CD4-positive, alpha-beta memory T cell (primary cell): ENCODE measurements around the gene TMEM237. TPM values are rescaled to one million over a fixed set of nuclear protein-coding genes. Genes with fewer than 3 reads are reported as not detected.
"Not testable (repeated sequence)": the region's sequence is repeated elsewhere in the genome, so short reads cannot be mapped to it uniquely, and the experiment has no call there.

Experiments used
- CTCF ChIA-PET: fragments of 350-600 bp; sonication (Branson Sonifier 250); formaldehyde crosslinking; loops from one replicate; lab custom pipeline; 2021; ENCODE audit warnings: inconsistent platforms; ENCODE audit not compliant: partially characterized antibody; lab: Charles Lee
- POLR2A ChIA-PET: fragments of 350-600 bp; sonication (Branson Sonifier 250); formaldehyde crosslinking; loops from one replicate; lab custom pipeline; 2021; ENCODE audit not compliant: partially characterized antibody; lab: Charles Lee
- DNase-seq, 5 donors: peaks; one replicate each; pipeline versions ENCODE4 v3.0.0 to v3.0.0-alpha.2; 2020 to 2022; ENCODE audit warnings: mixed read lengths in 1 of 5
- H3K27ac ChIP-seq: one replicate; pipeline ENCODE4 v1.7.0; 2013; ENCODE audit warnings: low read depth, low read length
- H3K27me3 ChIP-seq: 2 replicates; pipeline ENCODE4 v1.7.0; 2013; ENCODE audit warnings: mild to moderate bottlenecking, low read length, moderate library complexity; ENCODE audit not compliant: insufficient read depth
- H3K36me3 ChIP-seq: 2 replicates; pipeline ENCODE4 v1.7.0; 2013; ENCODE audit warnings: mild to moderate bottlenecking, low read length, moderate library complexity; ENCODE audit not compliant: insufficient read depth
- H3K4me1 ChIP-seq: 2 replicates; pipeline ENCODE4 v1.7.0; 2013; ENCODE audit warnings: mild to moderate bottlenecking, low read length, moderate library complexity; ENCODE audit not compliant: insufficient read depth
- H3K4me3 ChIP-seq, 2 donors: one replicate each; pipeline ENCODE4 v1.7.0; 2013; ENCODE audit warnings: low read length in 2 of 2, mild to moderate bottlenecking in 1 of 2
- H3K9me3 ChIP-seq, 2 donors: one replicate each; pipeline ENCODE4 v1.7.0; 2013; ENCODE audit warnings: low read length in 2 of 2, control low read depth in 1 of 2; ENCODE audit not compliant: control insufficient read depth in 1 of 2
- H3K27ac Mint-ChIP-seq, 7 donors: one replicate each; pipeline ENCODE4 v1.8.0; 2020 to 2021; ENCODE audit warnings: mixed read lengths in 7 of 7, mild to moderate bottlenecking in 6 of 7, inconsistent platforms in 3 of 7, moderate library complexity in 3 of 7
- H3K27me3 Mint-ChIP-seq, 2 donors: one replicate each; pipeline ENCODE4 v1.8.0; 2020 to 2021; ENCODE audit warnings: mixed read lengths in 2 of 2
- H3K36me3 Mint-ChIP-seq, 2 donors: one replicate each; pipeline ENCODE4 v1.8.0; 2020 to 2021; ENCODE audit warnings: mixed read lengths in 2 of 2, inconsistent platforms in 1 of 2, mild to moderate bottlenecking in 1 of 2
- H3K4me1 Mint-ChIP-seq, 4 donors: one replicate each; pipeline ENCODE4 v1.8.0; 2020 to 2021; ENCODE audit warnings: mixed read lengths in 4 of 4, mild to moderate bottlenecking in 1 of 4
- H3K4me3 Mint-ChIP-seq, 8 donors: one replicate each; pipeline ENCODE4 v1.8.0; 2020 to 2021; ENCODE audit warnings: mixed read lengths in 8 of 8, mild to moderate bottlenecking in 7 of 8, moderate library complexity in 6 of 8, inconsistent platforms in 3 of 8
- H3K9me3 Mint-ChIP-seq, 8 donors: one replicate each; pipeline ENCODE4 v1.8.0; 2020 to 2021; ENCODE audit warnings: mixed read lengths in 8 of 8, mild to moderate bottlenecking in 5 of 8, inconsistent platforms in 3 of 8, moderate library complexity in 1 of 8
- intact Hi-C: fragments of 100-400 bp; cut with micrococcal nuclease; formaldehyde crosslinking; loops from one replicate; pipeline ENCODE4 v1.15.1; 2023
- polyA plus RNA-seq, 2 donors: library from polyadenylated mRNA; unstranded; fragments of 300-500 nt; fragmentation: Illumina TruSeq; gene quantifications; one replicate each; pipeline ENCODE4 v1.2.3, GENCODE V29; 2021
- total RNA-seq, 2 experiments: library from RNA; stranded (reverse); gene quantifications; one replicate each; pipeline ENCODE4 v1.2.3, GENCODE V29; 2021

Gene TMEM237
- total and polyA plus RNA-seq, 4 experiments from 2014 or later: 2.4 to 5.2 (median 3.8) TPM

GRCh38 chr2:201673546-201673945 is 30.2 kb upstream of the TMEM237 start:
- no peak for DNase-seq
- H3K27me3 ChIP-seq: no peaks in the 10 kb centered on the region
- H3K4me3 ChIP-seq: no peak overlapping the region
- H3K36me3 ChIP-seq: no peaks in the 10 kb centered on the region
- Mint-ChIP-seq H3K27ac (no peak overlapping the region), H3K27me3 (peaks cover 1 to 2% of the 10 kb centered on the region in 2 donors), H3K4me3 (no peak overlapping the region), H3K9me3 (peaks cover 0 to 2% (median 0%) of the 10 kb centered on the region in 8 donors), H3K4me1 (peaks cover 0 to 6% (median 0%) of the 10 kb centered on the region in 4 donors), H3K36me3 (no peaks in the 10 kb centered on the region)
- intact Hi-C loops: no loop called here
- no peaks in the 10 kb centered on the region for H3K9me3 ChIP-seq
- ChIA-PET CTCF (no interaction called here), POLR2A (no interaction called here)
- no peak overlapping the region for H3K27ac ChIP-seq
- H3K4me1 ChIP-seq: no peaks in the 10 kb centered on the region

DNA sequence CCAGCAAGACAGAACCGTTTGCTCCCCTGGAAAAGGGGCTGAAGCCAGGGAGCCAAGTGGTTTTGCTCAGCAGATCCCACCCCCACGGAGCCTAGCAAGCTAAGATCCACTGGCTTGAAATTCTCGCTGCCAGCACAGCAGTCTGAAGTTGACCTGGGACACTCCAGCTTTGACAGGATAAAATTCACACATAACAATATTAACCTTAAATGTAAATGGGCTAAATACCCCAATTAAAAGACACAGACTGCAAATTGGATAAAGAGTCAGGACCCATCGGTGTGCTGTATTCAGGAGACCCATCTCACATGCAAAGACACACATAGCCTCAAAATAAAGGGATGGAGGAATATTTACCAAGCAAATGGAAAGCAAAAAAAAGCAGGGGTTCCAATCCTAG is 27.9 kb upstream of the TMEM237 start:
- POLR2A ChIA-PET, H3K4me1 Mint-ChIP-seq, H3K9me3 Mint-ChIP-seq, H3K27me3 ChIP-seq, H3K4me3 Mint-ChIP-seq, H3K9me3 ChIP-seq, H3K36me3 Mint-ChIP-seq, H3K27me3 Mint-ChIP-seq, intact Hi-C loops, CTCF ChIA-PET, H3K36me3 ChIP-seq, H3K27ac Mint-ChIP-seq, H3K4me3 ChIP-seq, H3K27ac ChIP-seq, DNase-seq, H3K4me1 ChIP-seq: not testable (repeated sequence)

GRCh38 chr2:201669865-201670264 is 26.6 kb upstream of the TMEM237 start:
- Histone ChIP-seq H3K4me3 (no peak overlapping the region), H3K9me3 (no peaks in the 10 kb centered on the region), H3K4me1 (no peaks in the 10 kb centered on the region), H3K36me3 (no peaks in the 10 kb centered on the region), H3K27me3 (no peaks in the 10 kb centered on the region), H3K27ac (no peak overlapping the region)
- Mint-ChIP-seq H3K9me3 (peaks cover 0 to 2% (median 0%) of the 10 kb centered on the region in 8 donors), H3K27ac (no peak overlapping the region), H3K27me3 (peaks cover 1 to 2% of the 10 kb centered on the region in 2 donors), H3K4me3 (no peak overlapping the region), H3K4me1 (peaks cover 0 to 6% (median 0%) of the 10 kb centered on the region in 4 donors), H3K36me3 (no peaks in the 10 kb centered on the region)
- CTCF ChIA-PET: interaction anchor here (1.0 kb wide), 1 partner anchor 306 kb away, joined by 3 read pairs; no protein-coding TSS in a partner anchor
- POLR2A ChIA-PET: no interaction called here
- intact Hi-C loops: no loop called here
- no peak for DNase-seq

DNA sequence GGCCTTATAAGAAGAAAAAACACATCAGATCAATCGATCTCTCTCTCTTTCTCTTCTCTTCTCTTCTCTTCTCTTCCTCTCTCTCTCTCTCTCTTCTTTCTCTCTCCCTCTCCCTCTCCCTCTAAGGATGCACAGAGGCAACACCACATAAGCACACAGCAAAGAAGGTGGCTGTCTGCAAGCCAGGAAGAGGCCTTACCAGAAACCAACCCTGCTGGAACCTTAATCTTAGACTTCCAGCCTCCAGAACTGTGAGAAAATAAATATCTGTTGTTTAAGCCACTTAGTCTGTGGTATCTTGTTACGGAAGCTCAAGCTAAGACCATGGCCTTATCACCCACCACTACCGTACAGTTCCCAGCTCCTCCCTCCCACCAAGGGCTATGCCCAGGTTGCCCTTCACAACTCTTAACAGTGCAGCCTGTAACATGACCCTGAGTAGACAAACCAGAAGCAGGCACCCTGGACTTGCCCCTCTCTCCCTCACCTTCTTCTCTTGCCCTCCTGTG is 25.2 kb upstream of the TMEM237 start:
- ChIA-PET CTCF (no interaction called here), POLR2A (interaction anchor here (1.0 kb wide), 1 partner anchor 25 kb away, joined by 3 read pairs; the partner anchor contains the start of gene TMEM237)
- H3K36me3 ChIP-seq: no peaks in the 10 kb centered on the region
- H3K27ac ChIP-seq: no peak overlapping the region
- Mint-ChIP-seq H3K36me3 (no peaks in the 10 kb centered on the region), H3K27me3 (peaks cover 3 to 5% of the 10 kb centered on the region in 2 donors), H3K27ac (no peak overlapping the region), H3K4me1 (peaks cover 0 to 6% (median 0%) of the 10 kb centered on the region in 4 donors), H3K9me3 (peaks cover 0 to 2% (median 0%) of the 10 kb centered on the region in 8 donors), H3K4me3 (no peak overlapping the region)
- H3K4me3 ChIP-seq: no peak overlapping the region
- DNase-seq: no peak
- intact Hi-C loops: no loop called here
- no peaks in the 10 kb centered on the region for H3K4me1 ChIP-seq
- H3K9me3 ChIP-seq: no peaks in the 10 kb centered on the region
- no peaks in the 10 kb centered on the region for H3K27me3 ChIP-seq

DNA sequence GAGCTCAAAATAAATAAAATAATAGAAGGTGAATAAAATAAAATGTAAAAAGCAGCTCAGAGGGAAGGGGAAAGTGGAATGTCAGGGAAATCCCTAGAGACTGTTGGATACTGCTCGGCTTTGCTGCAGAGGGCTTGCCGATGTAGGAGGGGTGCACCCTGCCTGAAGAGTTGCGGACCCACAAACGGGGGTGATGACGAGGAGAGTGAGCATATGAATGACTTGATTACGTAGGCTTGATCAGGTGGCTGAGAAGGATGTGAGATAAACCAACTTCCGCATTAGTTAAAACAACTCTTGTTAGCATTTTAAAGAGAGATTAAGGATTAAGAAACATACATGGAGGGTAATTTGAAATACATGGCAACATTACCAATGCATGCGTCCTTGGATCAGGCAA is 21.0 kb upstream of the TMEM237 start:
- POLR2A ChIA-PET: no interaction called here
- no peaks in the 10 kb centered on the region for H3K9me3 ChIP-seq
- CTCF ChIA-PET: no interaction called here
- no peaks in the 10 kb centered on the region for H3K36me3 Mint-ChIP-seq
- no peaks in the 10 kb centered on the region for H3K9me3 Mint-ChIP-seq
- DNase-seq: no peak
- no peaks in the 10 kb centered on the region for H3K4me1 ChIP-seq
- H3K4me1 Mint-ChIP-seq: no peaks in the 10 kb centered on the region
- peaks cover 2 to 4% of the 10 kb centered on the region in 2 donors for H3K27me3 Mint-ChIP-seq
- no peak overlapping the region for H3K27ac ChIP-seq
- H3K36me3 ChIP-seq: no peaks in the 10 kb centered on the region
- H3K27ac Mint-ChIP-seq: no peak overlapping the region
- H3K27me3 ChIP-seq: no peaks in the 10 kb centered on the region
- intact Hi-C loops: no loop called here
- no peak overlapping the region for H3K4me3 Mint-ChIP-seq
- H3K4me3 ChIP-seq: no peak overlapping the region

GRCh38 chr2:201661366-201661765 is 18.1 kb upstream of the TMEM237 start:
- no peaks in the 10 kb centered on the region for H3K9me3 Mint-ChIP-seq
- Histone ChIP-seq H3K36me3 (no peaks in the 10 kb centered on the region), H3K27me3 (no peaks in the 10 kb centered on the region), H3K4me1 (no peaks in the 10 kb centered on the region), H3K27ac (no peak overlapping the region), H3K9me3 (no peaks in the 10 kb centered on the region), H3K4me3 (no peak overlapping the region)
- H3K4me1 Mint-ChIP-seq: peaks cover 0 to 2% (median 0%) of the 10 kb centered on the region in 4 donors
- H3K36me3 Mint-ChIP-seq: no peaks in the 10 kb centered on the region
- H3K4me3 Mint-ChIP-seq: no peak overlapping the region
- peaks cover 7 to 8% of the 10 kb centered on the region in 2 donors for H3K27me3 Mint-ChIP-seq
- CTCF ChIA-PET: no interaction called here
- intact Hi-C loops: no loop called here
- H3K27ac Mint-ChIP-seq: peak overlapping the region in 1 of 7 donors; percentile 27
- POLR2A ChIA-PET: no interaction called here
- DNase-seq: no peak

DNA sequence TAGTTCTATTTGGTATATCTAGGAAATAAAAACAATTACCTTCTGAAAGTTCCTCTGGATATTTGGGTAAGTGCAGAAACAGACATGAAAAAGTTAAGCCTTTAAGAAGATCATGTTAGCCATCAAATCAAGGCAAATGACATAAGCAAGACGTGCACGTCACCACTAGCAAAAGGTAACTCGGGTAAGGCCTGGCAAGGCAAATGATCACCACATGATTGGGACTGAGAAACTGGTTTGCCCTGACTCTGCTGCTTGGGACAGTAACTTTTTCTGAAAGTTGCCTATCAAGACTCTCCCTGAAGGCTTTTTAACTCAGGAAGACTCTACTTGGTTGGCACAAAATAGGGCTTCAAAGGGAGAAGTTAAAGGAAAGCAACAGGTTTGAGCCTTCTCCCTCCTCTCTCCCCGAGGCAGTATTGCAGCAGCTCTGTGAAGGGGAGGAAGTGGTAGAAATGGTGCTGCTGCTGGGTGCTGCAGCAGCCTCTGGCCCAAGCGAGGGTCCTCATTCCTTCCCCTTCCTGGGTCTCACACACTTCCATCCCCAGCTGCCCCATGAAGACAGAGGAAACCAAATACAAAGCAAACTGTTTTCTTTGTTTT is 17.1 kb upstream of the TMEM237 start:
- POLR2A ChIA-PET: no interaction called here
- Mint-ChIP-seq H3K27me3 (peaks cover 7 to 8% of the 10 kb centered on the region in 2 donors), H3K27ac (no peak overlapping the region), H3K4me1 (peaks cover 0 to 2% (median 0%) of the 10 kb centered on the region in 4 donors), H3K9me3 (no peaks in the 10 kb centered on the region), H3K4me3 (no peak overlapping the region), H3K36me3 (no peaks in the 10 kb centered on the region)
- no peaks in the 10 kb centered on the region for H3K27me3 ChIP-seq
- intact Hi-C loops: no loop called here
- H3K4me3 ChIP-seq: no peak overlapping the region
- H3K36me3 ChIP-seq: no peaks in the 10 kb centered on the region
- no peaks in the 10 kb centered on the region for H3K9me3 ChIP-seq
- CTCF ChIA-PET: no interaction called here
- H3K27ac ChIP-seq: no peak overlapping the region
- H3K4me1 ChIP-seq: no peaks in the 10 kb centered on the region
- DNase-seq: no peak
